Hematopoietic multipotent progenitor cell treated with erythropoietin and hydrocortisone succinate and interleukin-3 and kit ligand, for 4 days (in vitro differentiated cells): Measurements from ENCODE around the gene SIRT7.

Source experiments
- DNase-seq: peaks from one replicate; pipeline ENCODE4 v3.0.0-alpha.2; 2015

SIRT7 gene

GRCh38 chr17:81917565-81918332 is at the start of gene SIRT7:
Gene SIRT7, minus strand, starts transcription at chr17:81918176. Its CDS starts 45 bp downstream, at chr17:81918131.
- DNase-seq = peak; percentile 91

GRCh38 chr17:81967244-81967532 is 49.2 kb upstream of the SIRT7 start:
- no peak for DNase-seq

GRCh38 chr17:81966343-81967243 is 48.6 kb upstream of the SIRT7 start:
- DNase-seq = peak; percentile 81

- no peak for DNase-seq
Measured at GRCh38 chr17:81964081-81964849, 46.3 kb upstream of the SIRT7 start.

- DNase-seq = no peak
Measured at GRCh38 chr17:81962499-81963441, 44.8 kb upstream of the SIRT7 start.

GRCh38 chr17:81961521-81962498 is 43.8 kb upstream of the SIRT7 start:
- no peak for DNase-seq

- peak; percentile 67 for DNase-seq
Measured at GRCh38 chr17:81961087-81961511, 43.1 kb upstream of the SIRT7 start, which contains the start of gene NOTUM. Gene NOTUM, minus strand, starts transcription at chr17:81961187. Its CDS starts 278 bp downstream, at chr17:81960909.

GRCh38 chr17:81960130-81960958 is 42.4 kb upstream of the SIRT7 start:
- no peak for DNase-seq

- peak; percentile 78 for DNase-seq
Measured at GRCh38 chr17:81959362-81960129, 41.6 kb upstream of the SIRT7 start.

GRCh38 chr17:81958633-81959342 is 40.8 kb upstream of the SIRT7 start:
- DNase-seq = no peak

- DNase-seq = no peak
Measured at GRCh38 chr17:81957691-81958432, 39.9 kb upstream of the SIRT7 start.

GRCh38 chr17:81956607-81957589 is 38.9 kb upstream of the SIRT7 start:
- no peak for DNase-seq

GRCh38 chr17:81955756-81956544 is 38.0 kb upstream of the SIRT7 start:
- no peak for DNase-seq

GRCh38 chr17:81955058-81955681 is 37.2 kb upstream of the SIRT7 start:
- no peak for DNase-seq
